Ecto neural progenitor cell (in vitro differentiated cells): ENCODE results near the gene ADORA2A.

Experiments
- DNase-seq: peaks from one replicate; pipeline ENCODE4 v3.0.0-alpha.2; 2018; ENCODE audit warnings: low spot score

The ADORA2A gene

GRCh38 chr22:24418786-24419474 lies 8.5 kb upstream of the ADORA2A start:
- DNase-seq = no peak

DNA sequence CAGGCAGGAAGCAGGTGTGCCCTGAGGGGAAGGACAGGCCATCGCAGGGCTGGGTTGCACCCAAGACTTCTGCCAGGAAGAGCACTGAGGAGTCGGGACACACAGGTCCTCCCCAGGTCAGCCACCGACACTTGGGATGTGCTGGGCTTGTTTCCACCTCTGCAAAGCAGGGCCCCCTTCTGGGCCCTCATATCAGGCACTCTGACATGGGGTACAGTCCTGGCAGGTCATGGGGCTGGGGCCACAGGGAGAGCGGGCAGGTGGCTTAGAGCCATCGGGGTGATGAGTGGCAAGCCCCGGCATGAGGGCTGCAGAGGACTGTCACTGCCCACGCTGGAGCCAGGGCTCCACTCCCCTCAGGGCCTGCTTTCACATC lies 7.9 kb upstream of the ADORA2A start:
- no peak for DNase-seq

GRCh38 chr22:24420072-24420976 lies 7.1 kb upstream of the ADORA2A start:
- no peak for DNase-seq

DNA sequence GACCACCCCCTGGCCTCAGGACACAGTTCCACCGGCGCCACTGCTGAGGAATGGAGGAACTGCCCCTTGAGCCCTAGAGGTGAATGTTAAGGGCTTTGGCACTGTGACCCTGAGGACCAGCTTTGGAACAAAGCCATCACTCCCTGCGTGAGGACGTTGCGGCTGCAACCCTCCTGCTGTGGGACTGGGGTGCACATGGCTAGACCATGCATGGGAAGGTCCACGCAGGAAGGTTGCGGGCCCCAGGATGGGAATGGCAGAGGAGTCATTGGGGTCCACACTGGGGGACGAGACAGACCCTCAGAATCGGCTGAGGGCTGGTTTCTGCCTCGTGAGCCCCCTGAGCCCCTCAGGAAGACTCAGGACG lies 6.4 kb upstream of the ADORA2A start:
- no peak for DNase-seq

DNA sequence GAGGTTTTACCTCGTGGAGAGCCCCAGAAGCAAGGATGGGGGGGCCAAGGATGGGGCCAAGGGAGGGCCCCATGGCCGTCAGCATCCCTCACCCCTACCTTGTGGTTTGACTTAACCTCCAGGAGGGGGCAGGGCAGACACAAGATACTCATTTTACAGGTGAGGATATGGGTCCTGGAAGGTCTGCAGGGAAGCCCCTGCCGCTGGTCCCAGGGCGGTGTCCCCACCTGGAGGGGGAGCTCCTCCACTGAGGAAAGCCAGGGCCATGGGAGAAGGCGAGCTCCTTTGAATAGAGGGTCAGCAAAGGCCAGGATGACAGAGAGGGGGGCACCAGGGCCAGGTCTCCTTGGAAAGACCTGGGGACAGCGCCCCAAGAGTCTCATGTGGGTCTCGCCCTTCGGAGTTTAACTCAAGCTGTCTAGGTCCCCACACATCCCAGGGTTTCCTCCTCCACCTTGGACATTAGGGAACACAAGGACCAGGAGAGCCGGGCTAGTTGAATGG lies 5.9 kb upstream of the ADORA2A start:
- DNase-seq = no peak

DNA sequence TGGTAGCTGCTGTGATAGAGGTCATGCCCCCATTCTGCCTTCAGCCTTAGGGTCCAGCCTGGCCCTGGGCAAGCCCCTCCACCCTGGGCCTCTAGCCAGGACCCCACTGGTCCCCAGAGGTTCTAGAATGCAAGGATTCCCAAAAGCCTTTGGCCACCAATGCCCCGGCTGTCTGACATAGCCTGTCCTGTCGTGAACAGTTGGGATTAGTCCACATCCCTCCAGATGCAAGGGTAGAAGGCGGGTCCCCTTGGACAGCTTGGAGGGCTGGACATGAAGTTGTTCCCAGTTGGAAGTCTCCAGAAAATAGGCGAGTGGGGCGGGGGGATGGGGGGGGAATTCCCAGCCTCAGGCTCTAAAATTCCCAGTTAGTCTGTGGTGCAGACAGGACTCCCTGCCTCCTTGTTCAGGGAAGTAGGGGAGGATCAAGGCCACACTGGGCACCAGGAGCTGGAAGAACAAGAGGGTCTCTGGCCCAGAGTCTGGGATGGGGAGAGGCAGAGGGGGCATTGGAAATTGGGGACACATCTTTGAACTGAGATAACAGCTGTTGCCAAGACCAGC lies 5.2 kb upstream of the ADORA2A start:
- DNase-seq = no peak

DNA sequence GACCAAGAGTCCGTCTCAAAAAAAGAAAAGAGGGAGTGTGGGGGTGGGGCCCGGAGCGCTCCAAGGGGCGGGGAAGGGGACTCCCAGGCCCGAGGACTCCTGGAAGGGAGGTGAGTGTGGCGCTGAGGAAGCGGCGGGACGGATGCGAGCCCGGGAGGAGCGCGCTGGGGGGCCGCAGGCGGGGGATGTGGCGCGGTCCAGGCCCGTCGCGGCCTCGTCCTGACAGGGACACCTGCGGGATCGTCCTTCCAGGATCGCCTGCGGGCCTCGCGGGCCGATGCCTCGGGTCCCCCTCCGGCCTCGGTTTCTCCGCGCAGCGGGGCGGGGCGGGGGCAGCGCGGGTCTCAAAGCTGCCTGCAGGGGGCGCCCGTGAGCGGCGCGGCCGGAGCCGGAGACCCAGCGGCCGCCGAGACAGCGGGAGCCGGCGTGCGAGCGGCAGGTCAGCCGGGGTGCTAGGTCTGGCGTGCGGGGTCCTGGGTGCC lies 3.8 kb upstream of the ADORA2A start:
- peak; percentile 86 for DNase-seq

DNA sequence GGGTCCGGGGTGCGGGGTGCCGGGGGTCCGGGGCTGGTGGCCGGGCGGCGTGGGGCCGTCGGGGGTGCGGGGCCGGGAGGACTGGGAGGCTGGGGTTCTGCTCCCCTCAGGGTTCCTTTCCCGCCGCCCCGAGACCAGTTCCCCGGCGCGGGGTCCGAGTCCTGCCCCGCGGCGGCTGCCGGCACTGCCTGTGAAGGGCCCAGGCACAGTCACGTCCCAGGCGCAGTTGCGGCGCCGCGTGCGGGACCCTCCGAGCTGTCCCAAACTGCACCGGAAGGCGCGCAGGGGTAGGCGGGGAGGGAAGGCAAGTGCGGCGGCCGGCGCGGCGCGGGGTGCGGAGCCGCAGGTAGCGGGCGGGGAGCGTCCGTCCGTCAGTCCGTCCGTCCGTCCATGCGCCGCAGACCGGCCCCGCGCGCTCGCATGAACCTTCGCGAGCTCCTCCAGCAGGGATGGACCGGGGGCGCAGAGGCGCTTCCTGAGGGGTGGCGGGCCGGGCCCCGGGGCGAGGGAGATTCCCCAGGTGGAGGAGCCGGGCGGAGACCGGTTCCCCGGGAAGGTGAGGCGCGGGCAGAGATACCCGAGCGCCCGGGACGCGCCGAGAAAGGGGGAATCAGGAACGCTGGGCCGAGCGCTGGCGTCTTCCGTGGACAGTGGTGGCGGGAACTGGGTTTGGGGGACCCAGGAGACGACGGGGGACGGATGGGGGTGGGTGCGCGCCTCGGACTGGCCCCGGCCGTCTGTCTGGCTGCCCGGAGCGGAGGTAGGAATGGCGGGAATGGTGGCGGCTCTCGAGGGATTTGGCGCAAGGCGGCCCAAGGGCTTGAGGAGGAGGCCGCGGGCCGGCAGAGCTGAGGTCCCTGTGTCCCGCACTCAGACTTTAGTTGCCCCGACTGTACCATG lies 3.1 kb upstream of the ADORA2A start:
- DNase-seq = no peak

DNA sequence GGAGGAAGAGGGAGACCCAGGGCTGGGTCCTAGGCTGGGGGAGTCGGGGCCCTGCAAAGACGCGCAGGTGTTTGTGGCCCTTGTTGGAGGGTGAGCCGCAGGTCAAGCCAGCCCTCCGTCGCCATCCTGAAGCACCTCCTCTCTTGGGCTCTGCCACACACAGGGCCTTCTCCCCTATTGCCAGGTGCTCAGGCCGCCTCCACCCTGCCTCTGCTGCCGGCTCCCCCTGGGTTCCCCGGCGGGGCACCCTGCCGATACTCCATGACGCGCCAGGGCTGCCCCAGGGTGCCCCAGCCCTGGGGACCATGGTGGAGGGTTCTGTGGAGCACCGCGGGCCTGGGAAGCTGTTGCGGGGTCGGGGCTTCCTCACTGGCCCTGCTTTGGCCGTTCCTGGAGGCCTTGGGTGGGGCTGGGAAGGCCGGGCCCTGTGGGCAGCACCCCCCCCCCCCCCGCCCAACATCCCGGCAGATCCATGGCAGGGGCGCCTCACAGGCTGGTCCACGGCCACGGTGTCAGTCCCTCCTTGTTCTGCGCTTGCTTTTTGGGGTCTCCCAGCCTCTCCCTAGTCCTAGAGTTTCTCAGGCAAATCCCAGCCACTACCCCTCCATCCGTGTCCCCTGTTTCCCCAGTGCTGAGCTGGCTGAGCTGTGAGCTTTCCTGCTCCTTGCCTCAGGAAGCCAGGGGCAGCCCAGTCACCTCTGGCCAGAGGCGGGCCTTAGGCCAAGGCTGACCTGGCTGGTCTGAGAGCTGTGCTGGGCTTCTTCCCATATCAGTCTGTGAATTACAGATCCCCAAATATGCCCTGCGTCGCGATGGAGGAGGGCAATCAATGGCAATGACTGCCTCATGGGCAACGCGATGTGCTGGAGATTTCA lies 2.3 kb upstream of the ADORA2A start:
- DNase-seq = no peak

DNA sequence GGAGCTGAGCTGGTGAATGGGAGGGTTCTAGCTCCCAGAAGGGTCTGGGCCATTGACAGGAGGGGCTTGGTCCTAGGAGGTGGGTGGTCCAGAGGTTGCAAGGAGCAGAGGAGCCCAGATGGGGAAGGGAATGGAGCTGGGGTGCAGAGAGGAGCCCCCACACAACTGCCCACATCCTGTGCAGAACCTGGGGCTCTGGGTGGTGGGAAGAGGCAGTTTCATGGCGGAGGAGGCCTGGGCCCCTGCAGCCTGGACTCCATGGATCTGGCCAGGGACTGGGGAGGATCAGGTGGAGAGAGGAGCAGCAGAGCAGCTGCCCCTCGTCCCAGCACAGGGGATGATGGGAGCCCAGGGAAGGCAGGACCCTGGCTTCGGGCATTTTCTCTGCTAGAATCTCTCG lies 963 bp upstream of the ADORA2A start:
- no peak for DNase-seq

DNA sequence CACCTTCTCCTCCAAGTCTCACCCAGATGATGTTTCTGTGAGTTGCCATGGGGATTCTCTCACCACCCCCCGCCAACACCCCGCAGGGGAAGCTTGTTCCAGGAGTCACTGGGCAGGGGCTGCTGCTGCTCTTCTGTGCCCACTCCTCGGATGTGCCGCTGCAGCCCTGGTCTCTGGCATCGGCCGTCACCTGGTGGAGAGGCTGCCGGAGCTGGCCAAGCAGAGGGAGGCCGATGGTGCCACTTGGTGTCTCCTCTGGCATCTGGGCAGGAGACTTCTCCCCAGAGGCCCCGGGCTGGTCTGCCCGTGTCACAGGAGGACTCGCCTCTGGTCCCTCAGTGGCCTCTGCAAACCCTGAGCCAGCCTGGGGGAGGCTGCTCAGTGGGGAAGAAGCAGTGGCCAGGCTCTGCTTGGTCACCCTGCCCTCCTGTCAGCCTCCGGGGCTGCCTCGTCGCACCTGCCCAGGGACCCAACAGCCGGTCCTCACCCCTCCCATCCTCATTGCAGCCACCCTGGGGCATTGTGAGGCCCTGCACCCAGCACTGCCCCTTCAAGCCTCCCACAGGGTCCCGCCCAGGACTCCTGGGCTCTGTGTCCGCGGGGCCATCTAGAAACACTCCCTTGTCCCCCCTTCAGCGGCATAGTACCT lies 424 bp upstream of the ADORA2A start:
- no peak for DNase-seq

GRCh38 chr22:24428751-24429410 lies 1.5 kb downstream of the ADORA2A start:
- DNase-seq = no peak

DNA sequence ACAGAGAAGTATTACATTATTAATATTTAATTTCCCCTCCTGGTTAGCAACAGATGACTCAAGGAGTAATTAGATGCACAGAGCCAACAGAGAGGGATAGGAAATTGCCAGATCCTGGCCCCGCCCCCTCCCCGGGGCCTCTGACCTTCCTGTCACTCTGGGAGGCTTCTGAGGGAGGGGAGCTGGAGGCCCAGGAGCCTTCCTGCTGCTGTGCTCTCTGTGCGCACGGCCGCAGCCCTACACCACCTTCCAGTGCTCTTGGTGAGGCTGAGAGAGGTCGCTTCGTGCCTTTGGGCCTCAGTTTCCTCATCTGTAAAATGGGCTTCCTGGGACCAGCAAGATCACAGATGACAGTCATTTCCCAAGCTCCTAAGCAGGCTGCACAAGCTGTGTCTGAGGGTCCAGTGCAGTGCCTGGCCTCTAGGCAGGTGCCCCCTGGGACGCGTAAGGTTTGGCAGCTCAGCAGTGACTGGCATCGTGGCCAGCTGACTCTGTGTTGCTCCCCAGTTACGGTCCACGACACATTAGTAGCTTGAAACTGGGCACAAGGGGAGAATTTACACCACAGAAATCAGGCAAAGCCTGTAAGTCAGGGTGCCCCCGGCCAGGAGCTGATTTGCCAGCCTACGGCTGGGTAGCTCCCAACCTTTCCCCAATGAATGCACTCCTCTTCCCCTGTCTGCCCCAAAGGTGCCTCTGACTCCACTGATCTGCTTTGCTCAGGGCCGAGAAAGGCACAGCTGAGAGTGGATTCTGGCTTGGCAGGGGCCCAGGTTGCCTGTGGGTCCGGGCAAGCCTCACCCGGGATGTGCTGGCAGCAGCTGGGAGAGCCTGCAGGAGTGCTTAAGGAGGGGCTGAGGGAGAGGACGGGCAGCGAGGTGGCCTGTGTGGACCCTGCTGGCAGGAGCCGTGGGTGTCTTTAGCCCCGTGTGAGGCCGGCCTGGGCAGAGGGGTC lies 2.3 kb downstream of the ADORA2A start:
- DNase-seq = no peak

DNA sequence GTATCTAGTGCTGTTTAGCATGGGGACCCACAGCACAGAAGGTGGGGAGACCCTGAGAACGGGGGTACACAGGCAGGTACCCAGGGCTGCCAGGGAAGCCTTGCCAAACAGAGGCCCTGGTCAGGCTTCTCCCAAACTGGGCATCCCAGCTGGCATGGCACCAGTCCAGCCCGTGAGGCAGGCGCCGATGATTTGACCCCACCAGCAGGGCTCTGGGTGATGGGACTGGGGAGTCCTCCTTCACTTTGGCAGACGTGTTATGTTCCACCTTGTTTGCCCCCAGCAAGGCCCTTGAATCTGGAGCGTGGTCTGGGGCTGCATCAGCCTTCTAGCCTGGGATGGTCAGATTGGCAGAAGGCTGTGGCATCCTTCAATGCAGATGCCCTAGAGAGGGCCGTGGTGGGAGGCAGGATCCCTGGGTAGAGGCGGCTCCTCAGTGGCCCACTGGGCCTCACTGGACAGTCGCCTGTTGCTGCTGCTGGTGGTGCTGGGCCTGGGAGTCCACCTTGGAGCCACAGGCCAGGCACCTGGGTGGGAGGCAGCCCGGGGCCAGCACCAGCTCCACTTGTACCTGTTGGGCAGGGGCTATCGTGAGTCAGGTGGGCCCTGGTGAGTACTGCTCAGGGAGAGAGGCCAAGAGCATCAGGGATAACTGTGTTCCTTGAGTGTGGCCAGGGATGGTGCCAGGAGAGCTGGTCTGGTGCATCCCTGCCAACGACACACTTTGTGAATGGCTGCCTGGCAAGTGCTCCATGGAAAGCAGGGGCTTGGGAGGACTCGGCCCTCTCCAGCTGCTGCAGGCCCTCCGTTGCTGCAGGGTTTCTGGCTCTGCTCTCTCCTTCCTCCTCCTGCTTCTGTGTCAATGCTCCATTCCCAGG lies 3.3 kb downstream of the ADORA2A start:
- DNase-seq = no peak

DNA sequence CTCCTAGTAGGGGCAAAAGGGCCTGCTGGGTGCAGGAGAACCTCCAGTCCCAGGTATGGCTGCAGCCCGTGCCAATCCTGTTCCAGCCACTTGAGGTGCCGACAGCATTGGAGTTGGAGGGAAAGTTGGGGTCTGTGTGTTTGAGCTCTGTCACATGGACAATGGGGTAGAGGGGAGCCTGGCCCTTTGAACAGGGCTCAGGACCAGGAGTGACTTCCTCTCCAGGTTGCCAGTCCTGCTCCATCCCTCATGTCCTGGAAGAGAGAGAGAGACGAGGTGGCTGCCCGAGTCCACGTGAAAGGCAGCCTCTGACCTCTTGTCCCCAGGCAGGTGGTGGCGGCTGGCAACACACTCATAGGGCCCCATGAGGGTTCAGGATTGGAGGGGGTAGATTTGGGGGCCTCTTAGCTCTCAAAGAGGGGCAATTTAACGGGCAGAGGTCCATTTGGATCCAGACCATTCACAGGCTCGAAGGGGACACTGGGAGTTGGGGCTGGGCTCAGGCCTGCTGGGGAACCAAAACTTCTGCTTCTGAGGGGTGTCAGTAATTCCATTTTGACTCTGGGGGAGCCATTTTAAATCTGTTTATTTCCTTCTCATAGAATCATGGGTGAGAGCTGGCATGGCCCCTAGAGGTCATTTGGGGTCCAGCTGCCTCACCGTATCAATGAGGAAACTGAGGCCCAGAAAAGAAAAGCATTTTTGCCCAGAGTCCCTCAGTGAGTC lies 4.1 kb downstream of the ADORA2A start:
- no peak for DNase-seq

- no peak for DNase-seq
These were observed 4.9 kb downstream of the ADORA2A start for GRCh38 chr22:24432059-24432853.
